K562 (cell line): ENCODE data around the gene SLC16A10. TPM values are rescaled to one million over a fixed set of nuclear protein-coding genes. Genes with fewer than 3 reads are reported as not detected.

Experiments used
- ATAC-seq: fragments of 200-7000 bp; cut with Tn5 transposase; 3 replicates; pipeline ENCODE4 v1.9.1; 2020; ENCODE audit warnings: moderate library complexity
- BruUV-seq: library from RNA; stranded (reverse); fragments of 400-500 nt; replicated peaks from 2 replicates; lab custom pipeline; 2021; lab: Mats Ljungman, UMichigan
- CTCF ChIA-PET: fragments of 300-600 bp; formaldehyde crosslinking; extraction: SDS; loops from one replicate; lab custom pipeline; 2021; ENCODE audit warnings: low intra/inter-chr PET ratio; lab: Yijun Ruan, JAX
- POLR2A ChIA-PET: fragments of 300-600, 350-650 bp; sonication (Branson Sonifier 250); formaldehyde crosslinking; extraction: SDS; loops from one replicate; lab custom pipeline; 2021; ENCODE audit warnings: antibody characterized with exemption, inconsistent platforms; lab: Yijun Ruan, JAX
- DNase-seq, 4 experiments: peaks; one replicate each; pipeline versions ENCODE4 v3.0.0 to v3.0.0-alpha.2; 2011 to 2018; ENCODE audit warnings: low spot score in 3 of 4, mixed read lengths in 3 of 4; ENCODE audit errors: extremely low read depth in 1 of 4
- FAIRE-seq: peaks from 2 replicates; lab custom pipeline; 2011; peaks lifted over from hg19 to GRCh38; lab: Jason Lieb, UNC
- H2AFZ ChIP-seq: 2 replicates; pipeline ENCODE4 v1.6.0; 2011; ENCODE audit warnings: low read depth, low read length, control low read depth, inconsistent platforms
- H3K27ac ChIP-seq: fragments of 200-600 bp; 3 replicates; pipeline ENCODE4 v1.8.0; 2011; ENCODE audit warnings: low read depth, mild to moderate bottlenecking, control low read depth, inconsistent platforms, low read length, moderate library complexity, mixed read lengths; ENCODE audit errors: extremely low read depth
- H3K27me3 ChIP-seq, 2 experiments: fragments of 300-600 bp in 1 of 2; 2 replicates in 1 of 2; 3 replicates in 1 of 2; pipeline versions ENCODE4 v1.6.0 to v1.8.0; 2011; ENCODE audit warnings: inconsistent platforms in 2 of 2, low read length in 2 of 2, mild to moderate bottlenecking in 1 of 2, mixed read lengths in 1 of 2, moderate library complexity in 1 of 2; ENCODE audit not compliant: control insufficient read depth in 2 of 2, insufficient read depth in 2 of 2
- H3K36me3 ChIP-seq: fragments of 300-600 bp; 3 replicates; pipeline ENCODE4 v1.8.0; 2011; ENCODE audit warnings: mild to moderate bottlenecking, low read length, inconsistent platforms; ENCODE audit not compliant: control insufficient read depth, insufficient read depth
- H3K4me1 ChIP-seq, 2 experiments: fragments of 200-600 bp in 1 of 2; replicated peaks in 1 of 2; 2 replicates in 1 of 2; 3 replicates in 1 of 2; pipeline versions ENCODE4 v1.5.1 to v1.8.0; 2011; ENCODE audit warnings: inconsistent platforms in 2 of 2, low read length in 2 of 2, mild to moderate bottlenecking in 1 of 2, mixed read lengths in 1 of 2, moderate library complexity in 1 of 2; ENCODE audit not compliant: control insufficient read depth in 2 of 2, insufficient read depth in 2 of 2
- H3K4me2 ChIP-seq: 2 replicates; pipeline ENCODE4 v1.6.1; 2011; ENCODE audit warnings: low read length, control low read depth, inconsistent platforms, mixed read lengths; ENCODE audit not compliant: insufficient read depth
- H3K4me3 ChIP-seq: fragments of 200-600 bp; sonication (generic), shearing (Covaris generic); 2 replicates; pipeline ENCODE4 v1.5.1; 2016; ENCODE audit warnings: control low read depth, inconsistent platforms
- H3K79me2 ChIP-seq: fragments of 200-600 bp; 3 replicates; pipeline ENCODE4 v1.8.0; 2011; ENCODE audit warnings: low read length, inconsistent platforms; ENCODE audit not compliant: control insufficient read depth, insufficient read depth
- H3K9ac ChIP-seq, 2 experiments: 2 replicates each; pipeline versions ENCODE4 v1.6.0 to v1.6.1; 2011; ENCODE audit warnings: low read depth in 2 of 2, low read length in 2 of 2, control low read depth in 1 of 2, inconsistent platforms in 1 of 2, mild to moderate bottlenecking in 1 of 2, mixed read lengths in 1 of 2; ENCODE audit not compliant: insufficient read depth in 1 of 2
- H3K9me1 ChIP-seq: one replicate; pipeline ENCODE4 v1.6.0; 2011; ENCODE audit warnings: inconsistent platforms, mild to moderate bottlenecking, low read length, moderate library complexity; ENCODE audit not compliant: control insufficient read depth, insufficient read depth
- H3K9me3 ChIP-seq: replicated peaks from 2 replicates; pipeline ENCODE4 v1.5.1; 2011; ENCODE audit warnings: low read depth, low read length, inconsistent platforms; ENCODE audit not compliant: control insufficient read depth, insufficient read depth
- H4K20me1 ChIP-seq: replicated peaks from 2 replicates; pipeline ENCODE4 v1.6.1; 2011; ENCODE audit warnings: low read length, inconsistent platforms, mixed read lengths; ENCODE audit not compliant: control insufficient read depth, insufficient read depth
- CBX3 ChIP-seq, 2 experiments: IDR thresholded peaks; 1 replicate in 1 of 2; 2 replicates in 1 of 2; pipeline ENCODE4 v1.6.1; 2012; ENCODE audit warnings: inconsistent platforms in 2 of 2, low read length in 2 of 2, borderline replicate concordance in 1 of 2, control low read depth in 1 of 2
- GTF2B ChIP-seq: IDR thresholded peaks from 2 replicates; pipeline ENCODE4 v1.6.1; 2011; ENCODE audit not compliant: insufficient read length; ENCODE audit errors: extremely low read depth
- HDAC6 ChIP-seq: IDR thresholded peaks from 2 replicates; pipeline ENCODE4 v1.6.1; 2012; ENCODE audit warnings: low read depth, mild to moderate bottlenecking, control low read depth, inconsistent platforms, low read length, moderate library complexity
- HNRNPUL1 ChIP-seq: fragments of 200-400 bp; formaldehyde crosslinking; IDR thresholded peaks from 2 replicates; pipeline ENCODE4 v1.6.1; 2017; ENCODE audit warnings: low read length
- HSF4 ChIP-seq: fragments of 250-450 bp; sonication (Bioruptor Pico); IDR thresholded peaks from 2 replicates; pipeline ENCODE4 v2.1.2; 2022; ENCODE audit warnings: mild to moderate bottlenecking, moderate library complexity, borderline replicate concordance
- MAZ ChIP-seq, 2 experiments: fragments of 450-650 bp in 1 of 2; sonication (generic) in 1 of 2; formaldehyde crosslinking; IDR thresholded peaks in 1 of 2; conservative IDR thresholded peaks in 1 of 2; 2 replicates each; pipeline versions ENCODE4 v1.4.0 to v1.5.0; 2020; ENCODE audit warnings: mild to moderate bottlenecking in 1 of 2, missing genetic modification reagents in 1 of 2
- MTA1 ChIP-seq: fragments of 450-650 bp; IDR thresholded peaks from 2 replicates; pipeline ENCODE4 v1.6.1; 2017; ENCODE audit warnings: borderline replicate concordance
- NCOA4 ChIP-seq: fragments of 450-650 bp; IDR thresholded peaks from 2 replicates; pipeline ENCODE4 v1.6.1; 2018; ENCODE audit warnings: mild to moderate bottlenecking; ENCODE audit not compliant: partially characterized antibody
- ZNF239 ChIP-seq: fragments of 250-450 bp; sonication (Bioruptor Pico); IDR thresholded peaks from 2 replicates; pipeline ENCODE4 v1.4.0; 2020; ENCODE audit warnings: mild to moderate bottlenecking
- ZNF395 ChIP-seq: fragments of 200-800 bp; sonication (Bioruptor generic); IDR thresholded peaks from 2 replicates; pipeline ENCODE4 v1.6.1; 2017; ENCODE audit warnings: missing genetic modification characterization, missing compliant biosample characterization
- WGBS: fragments of 100-300 bp; shearing (Covaris generic); methylation state at CpG from one replicate; pipeline ENCODE4 v1.1.6; 2016; ENCODE audit warnings: low coverage, mixed read lengths; ENCODE audit not compliant: insufficient coverage; ENCODE audit errors: missing lambda C conversion rate; 5-methylcytosine and 5-hydroxymethylcytosine counted together
- in situ Hi-C: fragments of 300-500 bp; cut with MboI; formaldehyde crosslinking; loops from 4 replicates; pipeline ENCODE4 v1.15.0; 2018; ENCODE audit warnings: inconsistent platforms, mixed read lengths
- intact Hi-C: fragments of 100-400 bp; cut with micrococcal nuclease; formaldehyde crosslinking; loops from 2 replicates; pipeline ENCODE4 v1.14.2; 2022
- polyA plus RNA-seq, 8 experiments: library from polyadenylated mRNA; depleted of rRNA in 4 of 8; stranded (reverse) in 5 of 8; unstranded in 3 of 8; fragments of >200 nt; fragmentation: Nextera tagmentation in 2 of 8; fragmentation: Illumina TruSeq in 1 of 8; extraction: Ambion mirVana in 2 of 8; extraction: Trizol in 1 of 8; gene quantifications; 2 replicates each; pipeline versions ENCODE4 v1.2.1 to v1.2.3, GENCODE V29; 2011 to 2014; ENCODE audit warnings: inconsistent platforms in 1 of 8, missing spikeins in 1 of 8
- total RNA-seq, 7 experiments: library from RNA; depleted of rRNA in 6 of 7; stranded (reverse); fragments of >200 nt in 6 of 7; fragmentation: Illumina TruSeq in 2 of 7; extraction: Trizol in 2 of 7; gene quantifications; 2 replicates each; pipeline versions ENCODE4 v1.2.1 to v1.2.3, GENCODE V29; 2011 to 2021; ENCODE audit warnings: low replicate concordance in 1 of 7

SLC16A10 gene
- total and polyA plus RNA-seq, 9 of the 15 experiments (the other 6 are each of a cell fraction or from before 2014, with no cell fraction given): 0.02 to 0.54 (median 0.24) TPM; not detected in 4

GRCh38 chr6:111269401-111269970 is 182.2 kb downstream of the SLC16A10 start:
- Histone ChIP-seq H4K20me1 (no peaks in the 10 kb centered on the region), H3K9me3 (no peaks in the 10 kb centered on the region), H3K9ac (no peak overlapping the region), H3K4me1 (peaks cover 4 to 17% of the 10 kb centered on the region in 2 experiments; a peak in 3 of 5 replicates), H3K4me3 (no peak overlapping the region), H2AFZ (no peak overlapping the region), H3K4me2 (no peak overlapping the region), H3K27ac (no peak overlapping the region), H3K79me2 (peaks cover 35% of the 10 kb centered on the region), H3K9me1 (no peaks in the 10 kb centered on the region), H3K27me3 (no peaks in the 10 kb centered on the region), H3K36me3 (peaks cover 50% of the 10 kb centered on the region; the same call in 2 of the 3 replicates)
- intact Hi-C loops (no loop called here), in situ Hi-C loops (loop anchor here (25.0 kb wide), 1 partner anchor 368 kb away; no protein-coding TSS in a partner anchor)
- ATAC-seq: no peak
- no peak for DNase-seq
- CTCF ChIA-PET: no interaction called here
- TF ChIP-seq ZNF395: no peak
- TF ChIP-seq MTA1: no peak
- no peak for TF ChIP-seq HSF4 (CRISPR knock-in tag)
- TF ChIP-seq GTF2B: no peak
- no peak for TF ChIP-seq HNRNPUL1
- TF ChIP-seq HDAC6: no peak
- no peak for TF ChIP-seq NCOA4
- TF ChIP-seq CBX3 (IDR thresholded peaks at IDR 0.05; ENCODE audit: borderline replicate concordance in 1 of 2, low read length in 2 of 2): no peak
- TF ChIP-seq ZNF239 (CRISPR knock-in tag): no peak
- no peak for TF ChIP-seq MAZ (CRISPR knock-in tag; conservative IDR thresholded peaks at IDR 0.05 in 1 of 2, IDR thresholded peaks at IDR 0.05 in 1 of 2)
- POLR2A ChIA-PET: interaction anchor here (1.8 kb wide), 1 partner anchor 10 kb away, joined by 9 read pairs; a partner anchor contains a TSS
- 96% methylated on average over 1 of the region's 1 CpG for WGBS
- no peak for FAIRE-seq
- no TSS peak for BruUV-seq
